Adipose tissue (tissue), 3 donors: ENCODE data around the gene MACROD2. TPM values are rescaled to one million over a fixed set of nuclear protein-coding genes. Genes with fewer than 3 reads are reported as not detected.

Experiments used
- H3K27ac ChIP-seq: one replicate; pipeline ENCODE4 v1.5.1; 2013; ENCODE audit warnings: low read depth, low read length
- WGBS, 3 donors: extraction: QIAGEN DNeasy Blood & Tissue Kit; methylation state at CpG; one replicate each; pipeline ENCODE4 v1.1.7; 2013; 5-methylcytosine and 5-hydroxymethylcytosine counted together
- polyA plus RNA-seq, 3 donors: library from polyadenylated mRNA; stranded (reverse); fragments of 200-250 nt; gene quantifications; one replicate each; pipeline ENCODE4 v1.2.3, GENCODE V29; 2013
- donor health status: healthy with polysubstance abuse.
- donor health status: Bipolar disorder and iron deficiency.
- donor health status: healthy.

Gene MACROD2
- polyA plus RNA-seq, 3 donors: 0.11 to 0.98 (median 0.56) TPM

GRCh38 chr20:15395457-15395856, 1400.1 kb downstream of the MACROD2 start:
- no peak overlapping the region for H3K27ac ChIP-seq
- WGBS, 3 donors: 71 to 77% (median 75%) methylated on average over 3 of the region's 3 CpGs

- 88 to 90% (median 90%) methylated on average over 2 of the region's 2 CpGs for whole genome bisulfite sequencing, 3 donors
These were observed 1400.7 kb downstream of the MACROD2 start for GRCh38 chr20:15396026-15396425.

GRCh38 chr20:15396900-15397299, 1401.6 kb downstream of the MACROD2 start:
- WGBS, 3 donors: 63 to 80% (median 70%) methylated on average over 3 of the region's 3 CpGs
- no peak overlapping the region for H3K27ac ChIP-seq

More at GRCh38 chr20:15396026-15396425, 1400.7 kb downstream of the MACROD2 start:
- H3K27ac ChIP-seq: no peak overlapping the region

GRCh38 chr20:15399781-15400180, 1404.5 kb downstream of the MACROD2 start:
- WGBS, 3 donors: 68 to 75% (median 73%) methylated on average over 2 of the region's 2 CpGs
- H3K27ac ChIP-seq: no peak overlapping the region

- no peak overlapping the region for H3K27ac ChIP-seq
- WGBS, 3 donors: 77 to 88% (median 78%) methylated on average over 3 of the region's 3 CpGs
These were observed 1410.8 kb downstream of the MACROD2 start for GRCh38 chr20:15406072-15406471.

- no peak overlapping the region for H3K27ac ChIP-seq
- 74 to 90% (median 81%) methylated on average over 3 of the region's 3 CpGs for WGBS, 3 donors
These were observed 1416.5 kb downstream of the MACROD2 start for GRCh38 chr20:15411781-15412180.

GRCh38 chr20:15415908-15416307, 1420.6 kb downstream of the MACROD2 start:
- WGBS, 3 donors: 79 to 88% (median 88%) methylated on average over 2 of the region's 2 CpGs
- no peak overlapping the region for H3K27ac ChIP-seq

- H3K27ac ChIP-seq: no peak overlapping the region
- 89 to 95% (median 91%) methylated on average over 2 of the region's 2 CpGs for WGBS, 3 donors
These were observed 1424.5 kb downstream of the MACROD2 start for GRCh38 chr20:15419856-15420255.

- H3K27ac ChIP-seq: no peak overlapping the region
- 54 to 90% (median 69%) methylated on average over 2 of the region's 2 CpGs for WGBS, 3 donors
These were observed 1427.7 kb downstream of the MACROD2 start for GRCh38 chr20:15422966-15423365.

GRCh38 chr20:15439551-15439950, 1444.2 kb downstream of the MACROD2 start:
- WGBS, 3 donors: 55 to 67% (median 57%) methylated on average over 3 of the region's 3 CpGs

GRCh38 chr20:15440049-15440820, 1444.9 kb downstream of the MACROD2 start:
- WGBS, 3 donors: 30 to 55% (median 54%) methylated on average over 7 of the region's 7 CpGs
- H3K27ac ChIP-seq: no peak overlapping the region

More at GRCh38 chr20:15439551-15439950, 1444.2 kb downstream of the MACROD2 start:
- H3K27ac ChIP-seq: no peak overlapping the region

GRCh38 chr20:15445056-15445840, 1449.9 kb downstream of the MACROD2 start:
- H3K27ac ChIP-seq: no peak overlapping the region
- WGBS, 3 donors: 55 to 80% (median 56%) methylated on average over 5 of the region's 5 CpGs

GRCh38 chr20:15446373-15446772, 1451.1 kb downstream of the MACROD2 start:
- H3K27ac ChIP-seq: no peak overlapping the region
- WGBS, 3 donors: 30 to 74% (median 34%) methylated on average over 9 of the region's 9 CpGs

GRCh38 chr20:15447549-15447948, 1452.2 kb downstream of the MACROD2 start:
- H3K27ac ChIP-seq: no peak overlapping the region
- 76 to 89% (median 84%) methylated on average over 2 of the region's 2 CpGs for WGBS, 3 donors

GRCh38 chr20:15449061-15449460, 1453.7 kb downstream of the MACROD2 start:
- no peak overlapping the region for H3K27ac ChIP-seq
- 86 to 94% (median 92%) methylated on average over 4 of the region's 4 CpGs for WGBS, 3 donors

GRCh38 chr20:15451241-15451640, 1455.9 kb downstream of the MACROD2 start:
- H3K27ac ChIP-seq: no peak overlapping the region
- WGBS, 3 donors: 80 to 86% (median 82%) methylated on average over 2 of the region's 2 CpGs

- no peak overlapping the region for H3K27ac ChIP-seq
- 51 to 57% (median 54%) methylated on average over 4 of the region's 4 CpGs for WGBS, 3 donors
These were observed 1460.0 kb downstream of the MACROD2 start for GRCh38 chr20:15455279-15455678.

- H3K27ac ChIP-seq: no peak overlapping the region
- 91 to 94% (median 93%) methylated on average over 4 of the region's 4 CpGs for WGBS, 3 donors
These were observed 1466.6 kb downstream of the MACROD2 start for GRCh38 chr20:15461938-15462337.

GRCh38 chr20:15475483-15475882, 1480.2 kb downstream of the MACROD2 start:
- WGBS, 3 donors: 11 to 18% (median 16%) methylated on average over 5 of the region's 5 CpGs
- H3K27ac ChIP-seq: no peak overlapping the region
